Stimulated activated CD4-positive, alpha-beta T cell treated with anti-CD3 and anti-CD28 coated beads, Interleukin-1b, Interleukin-23, amount 100 ng/mL, for 24 hours (primary cell): ENCODE data around the gene SYCE3.

ENCODE experiments used
- DNase-seq, 4 experiments: peaks; one replicate each; pipeline ENCODE4 v3.0.0-alpha.2; 2020; ENCODE audit warnings: low read depth in 4 of 4, low spot score in 1 of 4

Gene SYCE3

GRCh38 chr22:50600967-50601668 lies 38.4 kb upstream of the SYCE3 start:
- DNase-seq: no peak

- no peak for DNase-seq
Observed at GRCh38 chr22:50600538-50600937, 37.8 kb upstream of the SYCE3 start, which contains the start of gene MAPK8IP2. Gene MAPK8IP2, plus strand, starts transcription at chr22:50600793. Its CDS starts 26 bp downstream, at chr22:50600819.

- DNase-seq: peak in 3 of 4 experiments; percentile 37 to 46 (median 44)
Observed at GRCh38 chr22:50599816-50600455, 37.2 kb upstream of the SYCE3 start.

GRCh38 chr22:50597097-50597496 lies 34.4 kb upstream of the SYCE3 start:
- DNase-seq: no peak

GRCh38 chr22:50595189-50595588 lies 32.5 kb upstream of the SYCE3 start:
- no peak for DNase-seq

- DNase-seq: no peak
Observed at GRCh38 chr22:50587407-50587806, 24.7 kb upstream of the SYCE3 start.

GRCh38 chr22:50586416-50586815 lies 23.7 kb upstream of the SYCE3 start:
- no peak for DNase-seq

- DNase-seq: no peak
Observed at GRCh38 chr22:50585781-50586180, 23.1 kb upstream of the SYCE3 start.

- no peak for DNase-seq
Observed at GRCh38 chr22:50585238-50585637, 22.5 kb upstream of the SYCE3 start.

- no peak for DNase-seq
Observed at GRCh38 chr22:50584106-50585096, 21.7 kb upstream of the SYCE3 start.

GRCh38 chr22:50583294-50583861 lies 20.7 kb upstream of the SYCE3 start:
- no peak for DNase-seq

- DNase-seq: peak; percentile 93 to 98 (median 94)
Observed at GRCh38 chr22:50582493-50583293, 20.0 kb upstream of the SYCE3 start, which contains the start of gene CHKB. Gene CHKB, minus strand, starts transcription at chr22:50582849. Its CDS starts 68 bp downstream, at chr22:50582781.

GRCh38 chr22:50581950-50582492 lies 19.3 kb upstream of the SYCE3 start:
- peak in 1 of 4 experiments; percentile 17 for DNase-seq

GRCh38 chr22:50581031-50581949 lies 18.6 kb upstream of the SYCE3 start:
- no peak for DNase-seq

GRCh38 chr22:50579752-50580151 lies 17.0 kb upstream of the SYCE3 start:
- DNase-seq: no peak

- DNase-seq: no peak
Observed at GRCh38 chr22:50578776-50579310, 16.1 kb upstream of the SYCE3 start.

GRCh38 chr22:50577987-50578775 lies 15.5 kb upstream of the SYCE3 start, which contains the start of gene CPT1B:
Gene CPT1B, minus strand, starts transcription at chr22:50578427. Its CDS starts 512 bp downstream, at chr22:50577915.
- no peak for DNase-seq

GRCh38 chr22:50577697-50577986 lies 14.9 kb upstream of the SYCE3 start:
- DNase-seq: no peak
